Upper lobe of right lung (tissue), 1 donor: ENCODE measurements around the gene WDR11. TPM values are rescaled to one million over a fixed set of nuclear protein-coding genes. Genes with fewer than 3 reads are reported as not detected.

Source experiments
- ATAC-seq: fragments of 200-7000 bp; cut with Tn5 transposase; one replicate; pipeline ENCODE4 v1.9.1; 2020; ENCODE audit warnings: mild to moderate bottlenecking, moderate library complexity
- DNase-seq: peaks from one replicate; pipeline ENCODE4 v3.0.0-alpha.2; 2020
- H3K27ac ChIP-seq: fragments of 200-600 bp; one replicate; pipeline ENCODE4 v1.8.0; 2022
- H3K27me3 ChIP-seq: fragments of 200-600 bp; one replicate; pipeline ENCODE4 v1.8.0; 2022; ENCODE audit warnings: mild to moderate bottlenecking
- H3K36me3 ChIP-seq: fragments of 200-600 bp; one replicate; pipeline ENCODE4 v1.8.0; 2022
- H3K4me1 ChIP-seq: fragments of 200-600 bp; one replicate; pipeline ENCODE4 v1.8.0; 2022
- H3K4me3 ChIP-seq: fragments of 200-600 bp; one replicate; pipeline ENCODE4 v1.8.0; 2022; ENCODE audit warnings: mild to moderate bottlenecking
- H3K9me3 ChIP-seq: fragments of 200-600 bp; one replicate; pipeline ENCODE4 v1.8.0; 2022
- CTCF ChIP-seq: fragments of 200-600 bp; IDR thresholded peaks from one replicate; pipeline ENCODE4 v1.8.0; 2022; ENCODE audit warnings: antibody characterized with exemption
- intact Hi-C: fragments of 100-400 bp; cut with DNase I; formaldehyde crosslinking; loops from one replicate; pipeline ENCODE4 v1.11.0; 2022
- total RNA-seq: library from RNA; stranded (reverse); fragmentation: NEBNext Ultra II Directional; extraction: Animal tissue kit (Norgen Biotek cat#: 25700); gene quantifications from one replicate; pipeline ENCODE4 v1.2.1, GENCODE V29; 2021
- donor health status: DM: no; HTN: yes; CAD: no; lungs with severe emphysema.

WDR11 gene
- total RNA-seq, 1 donor from 2014 or later: 46.0 TPM

GRCh38 chr10:120824881-120825309, 26.3 kb upstream of the WDR11 start:
- ATAC-seq (peak; percentile 67), DNase-seq (no peak)

GRCh38 chr10:120825878-120826769, 25.0 kb upstream of the WDR11 start:
- TF ChIP-seq CTCF: no peak
- Histone ChIP-seq H3K4me1 (no peaks in the 10 kb centered on the region), H3K4me3 (no peak overlapping the region), H3K27me3 (no peaks in the 10 kb centered on the region), H3K9me3 (no peaks in the 10 kb centered on the region), H3K36me3 (no peaks in the 10 kb centered on the region), H3K27ac (no peak overlapping the region)
- ATAC-seq: no peak
- no peak for DNase-seq
- intact Hi-C loops: no loop called here

More at GRCh38 chr10:120824881-120825309, 26.3 kb upstream of the WDR11 start:
- TF ChIP-seq CTCF: peak; percentile 43
- Histone ChIP-seq H3K9me3 (no peaks in the 10 kb centered on the region), H3K4me3 (no peak overlapping the region), H3K27me3 (no peaks in the 10 kb centered on the region), H3K27ac (no peak overlapping the region), H3K36me3 (no peaks in the 10 kb centered on the region), H3K4me1 (no peaks in the 10 kb centered on the region)
- intact Hi-C loops: no loop called here

GRCh38 chr10:120827251-120827875, 23.8 kb upstream of the WDR11 start:
- no peak for ATAC-seq
- Histone ChIP-seq H3K27me3 (no peaks in the 10 kb centered on the region), H3K36me3 (no peaks in the 10 kb centered on the region), H3K4me3 (no peak overlapping the region), H3K27ac (no peak overlapping the region), H3K9me3 (no peaks in the 10 kb centered on the region), H3K4me1 (no peaks in the 10 kb centered on the region)
- no peak for TF ChIP-seq CTCF
- no peak for DNase-seq
- intact Hi-C loops: no loop called here

GRCh38 chr10:120828763-120829319, 22.3 kb upstream of the WDR11 start:
- intact Hi-C loops: no loop called here
- no peaks in the 10 kb centered on the region for H3K9me3 ChIP-seq
- no peak for TF ChIP-seq CTCF
- no peak for ATAC-seq
- no peak for DNase-seq
- no peak overlapping the region for H3K27ac ChIP-seq
- no peaks in the 10 kb centered on the region for H3K4me1 ChIP-seq
- no peaks in the 10 kb centered on the region for H3K27me3 ChIP-seq
- no peak overlapping the region for H3K4me3 ChIP-seq
- H3K36me3 ChIP-seq: no peaks in the 10 kb centered on the region

- TF ChIP-seq CTCF: no peak
- intact Hi-C loops: no loop called here
- Histone ChIP-seq H3K27me3 (no peaks in the 10 kb centered on the region), H3K4me3 (no peak overlapping the region), H3K4me1 (no peaks in the 10 kb centered on the region), H3K27ac (no peak overlapping the region), H3K9me3 (no peaks in the 10 kb centered on the region), H3K36me3 (no peaks in the 10 kb centered on the region)
- DNase-seq (no peak), ATAC-seq (no peak)
Measured at GRCh38 chr10:120832106-120832505, 19.1 kb upstream of the WDR11 start.
